Endothelial cell of umbilical vein (primary cell): Measurements from ENCODE around the gene SLC25A15. TPM values are rescaled to one million over a fixed set of nuclear protein-coding genes. Genes with fewer than 3 reads are reported as not detected.

Experiments
- BruUV-seq: library from RNA; stranded (reverse); fragments of 400-500 nt; replicated peaks from 2 replicates; lab custom pipeline; 2021; lab: Mats Ljungman, UMichigan
- CTCF ChIA-PET: fragments of 300-600, 350-600 bp; sonication (Branson Sonifier 250); formaldehyde crosslinking; loops from one replicate; lab custom pipeline; 2021; ENCODE audit warnings: antibody characterized with exemption, inconsistent platforms; lab: Charles Lee
- POLR2A ChIA-PET: fragments of 300-600, 350-600 bp; sonication (Branson Sonifier 250); formaldehyde crosslinking; loops from one replicate; lab custom pipeline; 2021; ENCODE audit warnings: antibody characterized with exemption, inconsistent platforms; lab: Charles Lee
- DNase-seq: peaks from one replicate; pipeline ENCODE4 v3.0.0-alpha.2; 2011; ENCODE audit warnings: low read depth, low spot score
- FAIRE-seq: peaks from 2 replicates; lab custom pipeline; 2011; peaks lifted over from hg19 to GRCh38; lab: Jason Lieb, UNC
- H2AFZ ChIP-seq: 2 replicates; pipeline ENCODE4 v1.6.0; 2012; ENCODE audit warnings: low read depth, low read length, control low read depth, inconsistent platforms
- H3K27ac ChIP-seq: 2 replicates; pipeline ENCODE4 v1.5.1; 2011; ENCODE audit warnings: low read depth, mild to moderate bottlenecking, control low read depth, low read length, moderate library complexity; ENCODE audit not compliant: insufficient read depth
- H3K27me3 ChIP-seq, 2 experiments: 2 replicates each; pipeline versions ENCODE4 v1.6.0 to v1.6.1; 2011; ENCODE audit warnings: low read length in 2 of 2, mixed read lengths in 1 of 2; ENCODE audit not compliant: control insufficient read depth in 2 of 2, insufficient read depth in 2 of 2
- H3K36me3 ChIP-seq, 2 experiments: 2 replicates in 1 of 2; 3 replicates in 1 of 2; pipeline ENCODE4 v1.5.1; 2011; ENCODE audit warnings: low read length in 2 of 2, mild to moderate bottlenecking in 1 of 2, moderate library complexity in 1 of 2; ENCODE audit not compliant: control insufficient read depth in 2 of 2, insufficient read depth in 2 of 2; ENCODE audit errors: extremely low read depth in 1 of 2
- H3K4me1 ChIP-seq: 3 replicates; pipeline ENCODE4 v1.5.1; 2011; ENCODE audit warnings: mild to moderate bottlenecking, low read length; ENCODE audit not compliant: control insufficient read depth, insufficient read depth; ENCODE audit errors: extremely low read depth
- H3K4me2 ChIP-seq: 2 replicates; pipeline ENCODE4 v1.6.1; 2011; ENCODE audit warnings: low read length, control low read depth, mixed read lengths; ENCODE audit not compliant: insufficient read depth
- H3K4me3 ChIP-seq, 3 experiments: fragments of 200-600 bp in 1 of 3; sonication (generic), shearing (Covaris generic) in 1 of 3; replicated peaks in 1 of 3; 2 replicates each; pipeline ENCODE4 v1.5.1; 2011 to 2016; ENCODE audit warnings: control low read depth in 3 of 3, low read length in 3 of 3, mild to moderate bottlenecking in 2 of 3, inconsistent platforms in 1 of 3, low read depth in 1 of 3, moderate library complexity in 1 of 3; ENCODE audit not compliant: insufficient read depth in 1 of 3
- H3K79me2 ChIP-seq: 2 replicates; pipeline ENCODE4 v1.6.0; 2012; ENCODE audit warnings: low read length, inconsistent platforms; ENCODE audit not compliant: control insufficient read depth, insufficient read depth
- H3K9ac ChIP-seq: replicated peaks from 2 replicates; pipeline ENCODE3; 2011; ENCODE audit warnings: low read length, control low read depth; ENCODE audit not compliant: insufficient read depth; ENCODE audit errors: extremely low read depth
- H3K9me1 ChIP-seq: replicated peaks from 3 replicates; pipeline ENCODE4 v1.6.0; 2011; ENCODE audit warnings: mild to moderate bottlenecking, low read length; ENCODE audit not compliant: control insufficient read depth, insufficient read depth; ENCODE audit errors: extremely low read depth
- H3K9me3 ChIP-seq: replicated peaks from 2 replicates; pipeline ENCODE4 v1.5.1; 2012; ENCODE audit warnings: low read length, inconsistent platforms; ENCODE audit not compliant: control insufficient read depth, insufficient read depth
- H4K20me1 ChIP-seq: replicated peaks from 2 replicates; pipeline ENCODE3; 2011; ENCODE audit warnings: mild to moderate bottlenecking, low read length; ENCODE audit not compliant: control insufficient read depth, insufficient read depth; ENCODE audit errors: extremely low read depth
- CTCF ChIP-seq, 2 donors: IDR thresholded peaks; 1 replicate in 1 of 2; 2 replicates in 1 of 2; pipeline ENCODE4 v1.5.1; 2011; ENCODE audit warnings: low read length in 2 of 2, mild to moderate bottlenecking in 2 of 2, moderate library complexity in 2 of 2, control low read depth in 1 of 2, inconsistent platforms in 1 of 2, low read depth in 1 of 2; ENCODE audit not compliant: insufficient read depth in 1 of 2; ENCODE audit errors: extremely low read depth in 1 of 2
- EZH2 ChIP-seq: IDR thresholded peaks from 2 replicates; pipeline ENCODE4 v1.6.1; 2012; ENCODE audit warnings: borderline replicate concordance, low read depth, mild to moderate bottlenecking, moderate library complexity, low read length, inconsistent platforms; ENCODE audit not compliant: severe bottlenecking
- JUN ChIP-seq: IDR thresholded peaks from 2 replicates; pipeline ENCODE4 v1.6.1; 2011; ENCODE audit warnings: borderline replicate concordance, low read depth; ENCODE audit not compliant: insufficient read length, insufficient read depth
- MAX ChIP-seq: IDR thresholded peaks from 2 replicates; pipeline ENCODE4 v1.6.1; 2011; ENCODE audit not compliant: insufficient read depth, insufficient read length
- POLR2AphosphoS5 ChIP-seq: IDR thresholded peaks from 2 replicates; pipeline ENCODE4 v1.6.1; 2012; ENCODE audit warnings: low read depth, mild to moderate bottlenecking, control low read depth, low read length, moderate library complexity; ENCODE audit not compliant: insufficient read depth
- dilution Hi-C: fragments of 300-500 bp; cut with MboI; formaldehyde crosslinking; loops from one replicate; pipeline ENCODE4 v1.15.0; 2019; ENCODE audit warnings: low sequenced_read_pairs; ENCODE audit not compliant: extremely low pct_ligation_motif_present
- intact Hi-C: fragments of 100-400 bp; cut with micrococcal nuclease; formaldehyde crosslinking; loops from one replicate; pipeline ENCODE4 v1.10.0; 2022
- polyA plus RNA-seq, 4 experiments: library from polyadenylated mRNA; depleted of rRNA in 3 of 4; stranded (reverse) in 3 of 4; unstranded in 1 of 4; fragments of >200 nt; gene quantifications; 2 replicates each; pipeline versions ENCODE4 v1.2.1 to v1.2.3, GENCODE V29; 2011 to 2012; ENCODE audit warnings: missing spikeins in 1 of 4
- total RNA-seq: library from RNA; stranded (reverse); gene quantifications from 2 replicates; pipeline ENCODE4 v1.2.3, GENCODE V29; 2021

The SLC25A15 gene
- total and polyA plus RNA-seq, 2 donors (not counting 3 experiments of a cell fraction or from before 2014, with no cell fraction given): 6.8 to 11.5 TPM

GRCh38 chr13:40801255-40802217, 12.1 kb downstream of the SLC25A15 start:
- Histone ChIP-seq H3K36me3 (peaks cover 0 to 4% of the 10 kb centered on the region in 2 experiments), H3K9ac (no peak overlapping the region), H4K20me1 (no peaks in the 10 kb centered on the region), H3K4me2 (no peak overlapping the region), H3K4me1 (no peaks in the 10 kb centered on the region), H3K9me1 (no peaks in the 10 kb centered on the region), H3K9me3 (no peaks in the 10 kb centered on the region), H3K79me2 (no peaks in the 10 kb centered on the region), H3K4me3 (no peak overlapping the region), H3K27ac (no peak overlapping the region), H3K27me3 (no peaks in the 10 kb centered on the region), H2AFZ (no peak overlapping the region)
- POLR2A ChIA-PET: no interaction called here
- DNase-seq (no peak), FAIRE-seq (no peak)
- CTCF ChIA-PET: interaction anchor here (1.5 to 1.7 kb wide), 3 partner anchors 12 to 24 kb away, joined by 3 to 4 read pairs (median 4); partner anchors contain the start of gene SLC25A15
- intact Hi-C loops (no loop called here), dilution Hi-C loops (no loop called here)
- TF ChIP-seq EZH2 (no peak), MAX (no peak), POLR2AphosphoS5 (no peak), CTCF (IDR thresholded peaks at IDR 0.05; ENCODE audit: extremely low read depth in 1 of 2, insufficient read depth in 1 of 2, low read depth in 1 of 2, low read length in 2 of 2) (no peak), JUN (no peak)
- BruUV-seq: no TSS peak
